SK-N-MC (cell line): ENCODE data around the gene COL3A1.

Source experiments
- DNase-seq: peaks from one replicate; pipeline ENCODE4 v3.0.0-alpha.2; 2011; ENCODE audit warnings: low read depth, low spot score
- H3K27ac ChIP-seq: fragments of 200-600 bp; sonication (generic); 2 replicates; pipeline ENCODE4 v1.5.1; 2016; ENCODE audit warnings: mixed run types
- H3K36me3 ChIP-seq: fragments of 200-600 bp; sonication (generic); 2 replicates; pipeline ENCODE4 v1.6.1; 2017; ENCODE audit warnings: antibody characterized with exemption, low read length, mixed read lengths; ENCODE audit not compliant: insufficient read depth
- H3K4me3 ChIP-seq: fragments of 200-600 bp; sonication (generic); 2 replicates; pipeline ENCODE4 v1.5.1; 2016
- H3K9ac ChIP-seq: fragments of 200-600 bp; sonication (generic); 2 replicates; pipeline ENCODE4 v1.8.0; 2017; ENCODE audit warnings: mixed run types, mixed read lengths; ENCODE audit not compliant: insufficient read length
- H3K9me3 ChIP-seq: fragments of 200-600 bp; sonication (generic); 2 replicates; pipeline ENCODE4 v1.6.1; 2017; ENCODE audit warnings: low read depth, mild to moderate bottlenecking, antibody characterized with exemption, low read length, moderate library complexity, mixed read lengths
- EZH2 ChIP-seq: fragments of 200-600 bp; sonication (generic); IDR thresholded peaks from one replicate; pipeline ENCODE4 v1.6.1; 2017; ENCODE audit warnings: antibody characterized with exemption
- FOXP2 ChIP-seq: optimal IDR thresholded peaks from 2 replicates; pipeline ENCODE3; 2011; ENCODE audit warnings: mild to moderate bottlenecking, moderate library complexity; ENCODE audit not compliant: insufficient read depth; ENCODE audit errors: extremely low read length, control extremely low read depth
- POLR2AphosphoS5 ChIP-seq: IDR thresholded peaks from 2 replicates; pipeline ENCODE4 v1.6.1; 2012; ENCODE audit warnings: mild to moderate bottlenecking, low read depth, low read length, borderline replicate concordance

The COL3A1 gene

DNA sequence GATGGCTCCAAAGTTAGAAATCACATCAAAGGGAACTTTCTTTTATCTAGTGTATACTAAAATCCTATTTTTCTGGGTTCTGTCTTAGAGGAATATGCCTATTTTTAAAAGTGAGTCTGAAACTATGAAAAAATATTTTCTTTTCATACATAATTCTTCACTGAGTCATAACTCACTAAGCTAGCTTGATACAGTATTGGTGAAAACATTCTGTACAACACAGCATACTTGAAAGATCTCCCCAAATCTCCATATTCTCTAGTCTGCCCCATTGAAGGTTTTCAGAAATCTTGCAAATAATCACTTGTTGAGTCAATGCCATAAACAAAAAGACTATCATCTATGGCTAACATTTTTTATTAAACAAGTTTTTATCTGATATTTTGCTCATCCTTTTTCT is 44.5 kb downstream of the COL3A1 start:
- no peaks in the 10 kb centered on the region for H3K9me3 ChIP-seq
- H3K36me3 ChIP-seq, result no peaks in the 10 kb centered on the region
- no peak overlapping the region for H3K27ac ChIP-seq
- H3K9ac ChIP-seq, result no peak overlapping the region
- H3K4me3 ChIP-seq, result no peak overlapping the region
- DNase-seq, result no peak
- TF ChIP-seq EZH2 (no peak), POLR2AphosphoS5 (no peak), FOXP2 (no peak)

DNA sequence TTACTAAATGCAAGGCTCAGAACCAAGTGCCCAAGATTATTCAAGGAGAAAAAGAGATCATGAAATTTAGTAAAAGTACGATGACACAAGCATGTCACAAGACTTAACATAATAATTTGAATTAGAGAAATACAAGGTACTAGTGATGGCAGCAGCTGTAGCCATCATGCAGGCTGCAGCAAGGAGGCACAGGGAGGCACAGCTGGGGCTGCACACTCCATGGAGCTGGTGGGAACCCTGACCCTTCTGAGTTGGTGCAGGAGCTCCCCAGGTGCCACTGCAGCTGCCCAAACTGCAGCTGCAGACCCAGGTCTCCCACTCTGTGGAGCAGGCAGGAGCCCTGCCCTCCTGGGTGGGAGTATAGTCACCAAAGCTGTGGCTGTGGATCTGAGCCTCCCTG is 46.0 kb downstream of the COL3A1 start:
- H3K9ac ChIP-seq, result no peak overlapping the region
- H3K36me3 ChIP-seq, result no peaks in the 10 kb centered on the region
- H3K9me3 ChIP-seq, result no peaks in the 10 kb centered on the region
- TF ChIP-seq EZH2 (no peak), FOXP2 (no peak), POLR2AphosphoS5 (no peak)
- no peak overlapping the region for H3K27ac ChIP-seq
- no peak overlapping the region for H3K4me3 ChIP-seq
- DNase-seq, result no peak

DNA sequence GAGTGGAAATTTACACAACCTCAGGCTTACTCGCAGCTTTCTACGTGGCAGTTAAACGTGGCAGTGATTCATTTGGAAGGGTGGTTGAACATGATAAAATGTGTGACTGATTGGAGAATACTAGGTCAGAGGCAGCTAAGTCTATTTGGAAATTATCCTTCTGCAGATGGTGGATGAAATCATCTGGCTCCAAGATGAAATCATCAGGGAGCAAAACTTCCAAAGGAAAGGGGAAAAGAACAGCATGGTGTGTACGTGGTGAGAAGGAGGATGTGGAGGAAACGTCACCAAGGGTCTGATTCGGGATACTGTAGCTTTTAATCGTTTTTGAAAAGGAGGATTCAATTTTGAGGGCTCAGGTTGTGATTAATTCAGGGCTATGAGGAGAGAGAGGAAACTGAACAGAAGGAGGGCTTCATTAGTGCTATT is 47.9 kb downstream of the COL3A1 start:
- no peak for TF ChIP-seq POLR2AphosphoS5
- TF ChIP-seq EZH2, result no peak
- no peak for TF ChIP-seq FOXP2
- peak overlapping the region; percentile 91 for H3K27ac ChIP-seq
- H3K9me3 ChIP-seq, result no peaks in the 10 kb centered on the region
- no peak for DNase-seq
- peak overlapping the region; percentile 61 for H3K4me3 ChIP-seq
- H3K9ac ChIP-seq, result peak overlapping the region; percentile 33
- H3K36me3 ChIP-seq, result no peaks in the 10 kb centered on the region

DNA sequence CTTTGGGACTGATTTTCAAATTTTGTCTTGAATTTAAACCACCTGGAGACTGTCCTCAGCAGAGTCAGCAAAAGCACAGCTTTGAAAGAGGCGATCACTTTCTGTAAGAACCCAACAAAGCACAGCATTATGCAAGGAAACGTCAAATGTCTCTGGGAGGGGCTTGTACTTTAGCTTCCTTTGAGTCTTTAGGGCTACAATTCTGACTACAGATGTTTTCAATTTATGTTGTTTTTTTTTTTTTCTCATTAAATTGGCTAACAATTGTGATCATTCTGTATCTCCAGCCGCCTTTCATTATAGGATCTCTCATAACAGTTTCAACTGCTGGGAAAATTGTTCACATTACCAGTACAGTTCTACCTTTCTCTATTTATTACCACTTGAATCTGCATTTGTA is 48.3 kb downstream of the COL3A1 start:
- Histone ChIP-seq H3K27ac (peak overlapping the region; percentile 91), H3K36me3 (no peaks in the 10 kb centered on the region), H3K9me3 (no peaks in the 10 kb centered on the region), H3K4me3 (peak overlapping the region; percentile 61), H3K9ac (peak overlapping the region; percentile 33)
- peak; percentile 77 for DNase-seq
- no peak; the same call in 1 of the 2 replicates for TF ChIP-seq POLR2AphosphoS5
- no peak for TF ChIP-seq EZH2
- TF ChIP-seq FOXP2, result no peak

DNA sequence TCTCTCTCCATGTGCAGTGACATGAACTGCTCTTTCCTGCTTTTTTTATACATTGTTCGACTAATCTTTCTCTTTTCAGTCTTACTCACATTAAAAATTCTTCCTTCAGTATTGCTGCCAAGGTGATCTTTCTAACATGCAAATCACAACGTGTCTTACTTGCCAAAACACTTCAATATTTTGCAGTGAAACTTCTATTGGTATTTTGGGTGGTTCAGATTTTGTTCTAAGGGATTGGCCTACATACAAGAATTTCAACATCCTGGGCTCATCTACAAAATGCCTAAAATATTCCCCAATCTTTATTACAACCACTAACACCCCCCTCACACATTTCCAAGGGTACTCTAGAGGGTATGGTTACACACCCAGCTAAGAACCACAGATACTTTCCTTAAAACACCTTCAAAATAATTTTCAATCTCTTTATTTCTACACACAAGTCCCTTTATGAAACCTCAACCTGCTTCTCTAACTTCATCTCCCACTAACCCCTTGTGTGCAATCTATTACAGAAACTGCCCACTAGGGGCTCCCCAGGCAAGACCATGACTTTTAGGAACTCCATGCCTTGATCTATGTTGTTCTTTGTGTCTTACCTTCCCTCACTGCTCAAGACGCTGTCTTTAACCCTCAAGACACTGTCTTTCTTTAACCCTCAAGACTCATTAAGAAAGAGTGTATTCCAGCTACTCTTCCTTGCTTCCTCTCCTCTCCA is 50.9 kb downstream of the COL3A1 start:
- Histone ChIP-seq H3K4me3 (no peak overlapping the region), H3K9ac (no peak overlapping the region), H3K27ac (peak overlapping the region; percentile 51; the same call in 1 of the 2 replicates), H3K36me3 (no peaks in the 10 kb centered on the region), H3K9me3 (no peaks in the 10 kb centered on the region)
- TF ChIP-seq FOXP2 (no peak), POLR2AphosphoS5 (no peak), EZH2 (no peak)
- no peak for DNase-seq

DNA sequence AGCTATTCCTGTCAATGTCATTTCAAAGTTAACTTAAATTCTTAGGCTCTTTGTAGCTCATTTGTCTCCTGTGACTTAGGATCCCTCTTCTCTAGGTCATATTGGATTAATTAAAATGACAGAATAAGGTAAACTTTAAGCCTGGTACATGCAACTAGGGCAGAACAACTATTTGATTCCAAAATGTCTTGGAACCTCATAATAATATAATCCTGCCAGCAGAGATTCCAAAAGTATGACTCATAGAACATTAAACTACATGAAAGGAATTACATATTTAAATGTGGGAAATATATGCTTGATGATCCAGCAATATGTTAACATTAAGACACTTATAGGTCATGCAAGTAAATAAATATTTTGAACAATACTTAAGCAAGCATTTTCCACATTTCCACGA is 63.3 kb downstream of the COL3A1 start:
- DNase-seq, result no peak
- no peak overlapping the region for H3K4me3 ChIP-seq
- H3K9ac ChIP-seq, result no peak overlapping the region
- H3K27ac ChIP-seq, result peak overlapping the region; percentile 10; the same call in 1 of the 2 replicates
- TF ChIP-seq FOXP2 (no peak), EZH2 (no peak), POLR2AphosphoS5 (no peak)
- no peaks in the 10 kb centered on the region for H3K9me3 ChIP-seq
- H3K36me3 ChIP-seq, result peaks cover 79% of the 10 kb centered on the region

DNA sequence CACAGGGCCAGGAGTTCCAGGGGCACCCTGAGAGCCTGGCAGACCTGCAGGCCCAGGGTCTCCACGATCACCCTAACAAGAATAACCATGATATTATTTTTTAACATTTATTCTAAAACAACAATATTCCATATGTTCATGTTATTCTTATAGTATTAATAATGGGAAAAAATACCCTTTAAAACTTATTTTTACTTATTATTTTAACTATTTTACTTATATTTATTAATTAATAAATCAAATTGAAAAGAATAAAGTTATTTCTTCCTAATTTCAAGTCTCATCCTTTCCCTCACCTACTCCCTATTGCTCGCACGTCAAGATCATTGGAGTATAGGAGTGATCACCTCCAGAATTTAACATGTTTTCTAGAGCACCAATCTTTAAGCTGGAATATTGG is 71.7 kb downstream of the COL3A1 start:
- no peak overlapping the region for H3K27ac ChIP-seq
- peaks cover 72% of the 10 kb centered on the region for H3K36me3 ChIP-seq
- no peak overlapping the region for H3K9ac ChIP-seq
- H3K4me3 ChIP-seq, result no peak overlapping the region
- no peak for DNase-seq
- H3K9me3 ChIP-seq, result no peaks in the 10 kb centered on the region
- no peak for TF ChIP-seq POLR2AphosphoS5
- TF ChIP-seq FOXP2, result no peak
- no peak for TF ChIP-seq EZH2

DNA sequence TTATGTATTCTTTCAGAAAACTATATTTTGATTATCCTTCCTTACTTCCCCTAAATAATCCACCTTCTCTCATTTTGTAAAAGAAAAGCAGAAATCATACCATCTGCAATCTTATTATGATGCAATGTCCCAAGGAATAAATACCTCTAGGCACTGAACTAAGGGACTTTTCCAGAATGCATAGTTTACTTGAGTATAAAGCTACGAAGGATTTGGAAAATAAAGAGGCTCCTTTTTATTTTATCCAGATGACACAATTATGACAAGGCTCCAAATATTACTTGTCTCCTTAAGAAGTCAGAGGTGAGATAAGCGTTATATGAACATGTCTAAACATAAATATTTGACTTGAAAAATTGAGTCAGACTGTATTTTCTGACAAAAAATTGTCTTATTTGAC is 72.1 kb downstream of the COL3A1 start:
- no peaks in the 10 kb centered on the region for H3K9me3 ChIP-seq
- H3K36me3 ChIP-seq, result peaks cover 72% of the 10 kb centered on the region
- TF ChIP-seq POLR2AphosphoS5 (no peak), EZH2 (no peak), FOXP2 (no peak)

More for the DNA sequence above, 72.1 kb downstream of the COL3A1 start:
- DNase-seq, result no peak
- no peak overlapping the region for H3K4me3 ChIP-seq
- H3K9ac ChIP-seq, result no peak overlapping the region
- no peak overlapping the region for H3K27ac ChIP-seq
